IMR-90 (cell line): ENCODE measurements around the gene MYO1D. TPM values are rescaled to one million over a fixed set of nuclear protein-coding genes. Genes with fewer than 3 reads are reported as not detected.

Source experiments
- ATAC-seq: fragments of 200-7000 bp; cut with Tn5 transposase; 2 replicates; pipeline ENCODE4 v1.9.1; 2020; ENCODE audit warnings: low read depth, mild to moderate bottlenecking, moderate library complexity
- BruUV-seq: library from RNA; stranded (reverse); fragments of 400-500 nt; replicated peaks from 2 replicates; lab custom pipeline; 2021; lab: Mats Ljungman, UMichigan
- CTCF ChIA-PET: fragments of 300-600 bp; formaldehyde crosslinking; extraction: SDS; loops from one replicate; lab custom pipeline; 2021; ENCODE audit warnings: antibody characterized with exemption; lab: Yijun Ruan, JAX
- POLR2A ChIA-PET: fragments of 300-600 bp; sonication (Branson Sonifier 250); formaldehyde crosslinking; loops from one replicate; lab custom pipeline; 2022; ENCODE audit warnings: antibody characterized with exemption; ENCODE audit not compliant: unreplicated experiment; lab: Charles Lee
- DNase-seq: peaks from one replicate; pipeline ENCODE4 v3.0.0; 2013
- H2AFZ ChIP-seq: replicated peaks from 2 replicates; pipeline ENCODE3; 2013; ENCODE audit warnings: low read length, mild to moderate bottlenecking; ENCODE audit not compliant: poor library complexity
- H2AK5ac ChIP-seq: 2 replicates; pipeline ENCODE4 v1.6.1; 2013; ENCODE audit warnings: low read depth, low read length, inconsistent platforms
- H2AK9ac ChIP-seq: replicated peaks from 2 replicates; pipeline ENCODE3; 2013; ENCODE audit warnings: mild to moderate bottlenecking, low read depth, low read length, moderate library complexity; ENCODE audit not compliant: poor library complexity
- H2BK120ac ChIP-seq: 2 replicates; pipeline ENCODE4 v1.6.1; 2013; ENCODE audit warnings: low read depth, low read length, inconsistent platforms
- H2BK15ac ChIP-seq: 3 replicates; pipeline ENCODE4 v1.6.1; 2013; ENCODE audit warnings: low read depth, low read length, inconsistent platforms
- H2BK20ac ChIP-seq: 2 replicates; pipeline ENCODE4 v1.6.1; 2013; ENCODE audit warnings: low read depth, mild to moderate bottlenecking, inconsistent platforms, low read length, moderate library complexity
- H2BK5ac ChIP-seq: 2 replicates; pipeline ENCODE4 v1.6.1; 2013; ENCODE audit warnings: mild to moderate bottlenecking, low read depth, low read length, inconsistent platforms; ENCODE audit not compliant: poor library complexity, severe bottlenecking
- H3K14ac ChIP-seq: replicated peaks from 2 replicates; pipeline ENCODE4 v1.6.1; 2013; ENCODE audit warnings: low read depth, low read length, inconsistent platforms
- H3K18ac ChIP-seq: 2 replicates; pipeline ENCODE4 v1.6.1; 2013; ENCODE audit warnings: low read depth, low read length, control low read depth
- H3K23ac ChIP-seq: 2 replicates; pipeline ENCODE4 v1.6.1; 2013; ENCODE audit warnings: low read depth, low read length, inconsistent platforms
- H3K27ac ChIP-seq: 2 replicates; pipeline ENCODE4 v1.5.1; 2013; ENCODE audit warnings: mild to moderate bottlenecking, control low read depth, low read length; ENCODE audit not compliant: insufficient read depth
- H3K27me3 ChIP-seq: 2 replicates; pipeline ENCODE4 v1.6.1; 2013; ENCODE audit warnings: low read length; ENCODE audit not compliant: control insufficient read depth, insufficient read depth
- H3K36me3 ChIP-seq: 2 replicates; pipeline ENCODE4 v1.6.1; 2013; ENCODE audit warnings: low read length, mixed read lengths; ENCODE audit not compliant: control insufficient read depth, insufficient read depth
- H3K4ac ChIP-seq: 2 replicates; pipeline ENCODE4 v1.6.1; 2013; ENCODE audit warnings: low read depth, low read length, inconsistent platforms
- H3K4me1 ChIP-seq: 2 replicates; pipeline ENCODE4 v1.6.1; 2013; ENCODE audit warnings: low read length, mixed read lengths; ENCODE audit not compliant: control insufficient read depth, insufficient read depth
- H3K4me2 ChIP-seq: 2 replicates; pipeline ENCODE4 v1.6.1; 2013; ENCODE audit warnings: low read depth, mild to moderate bottlenecking, control low read depth, low read length, moderate library complexity
- H3K4me3 ChIP-seq: 2 replicates; pipeline ENCODE4 v1.5.1; 2013; ENCODE audit warnings: low read depth, mild to moderate bottlenecking, control low read depth, low read length, moderate library complexity; ENCODE audit not compliant: insufficient read depth
- H3K56ac ChIP-seq: 2 replicates; pipeline ENCODE4 v1.6.1; 2013; ENCODE audit warnings: low read length, inconsistent platforms; ENCODE audit not compliant: insufficient read depth; ENCODE audit errors: extremely low read depth
- H3K79me1 ChIP-seq, 2 experiments: 2 replicates each; pipeline ENCODE4 v1.6.1; 2013; ENCODE audit warnings: low read length in 2 of 2, inconsistent platforms in 1 of 2, low read depth in 1 of 2
- H3K9ac ChIP-seq: 2 replicates; pipeline ENCODE4 v1.6.1; 2013; ENCODE audit warnings: low read depth, low read length, control low read depth
- H3K9me1 ChIP-seq: 2 replicates; pipeline ENCODE4 v1.6.1; 2013; ENCODE audit warnings: low read length, inconsistent platforms; ENCODE audit not compliant: insufficient read depth
- H3K9me3 ChIP-seq: 2 replicates; pipeline ENCODE4 v1.6.1; 2013; ENCODE audit warnings: low read length; ENCODE audit not compliant: control insufficient read depth, insufficient read depth
- H4K20me1 ChIP-seq: 2 replicates; pipeline ENCODE4 v1.6.1; 2013; ENCODE audit warnings: low read length, inconsistent platforms; ENCODE audit not compliant: insufficient read depth
- H4K5ac ChIP-seq: 2 replicates; pipeline ENCODE4 v1.6.1; 2013; ENCODE audit warnings: mild to moderate bottlenecking, low read depth, low read length, control low read depth
- H4K8ac ChIP-seq, 2 experiments: 2 replicates each; pipeline ENCODE4 v1.6.1; 2013; ENCODE audit warnings: low read depth in 2 of 2, low read length in 2 of 2, control low read depth in 1 of 2, inconsistent platforms in 1 of 2
- H4K91ac ChIP-seq: 2 replicates; pipeline ENCODE4 v1.6.1; 2013; ENCODE audit warnings: low read depth, low read length, inconsistent platforms; ENCODE audit not compliant: insufficient read depth
- BHLHE40 ChIP-seq: fragments of 150-350 bp; IDR thresholded peaks from 2 replicates; pipeline ENCODE4 v1.6.1; 2016; ENCODE audit warnings: mild to moderate bottlenecking, low read depth, low read length
- CEBPB ChIP-seq: IDR thresholded peaks from 2 replicates; pipeline ENCODE4 v1.6.1; 2012; ENCODE audit warnings: low read depth, low read length, improper control_type of control experiment
- CHD1 ChIP-seq: IDR thresholded peaks from 2 replicates; pipeline ENCODE4 v1.6.1; 2012; ENCODE audit warnings: low read depth, low read length, improper control_type of control experiment
- FOS ChIP-seq: fragments of 150-350 bp; IDR thresholded peaks from 2 replicates; pipeline ENCODE4 v1.6.1; 2016; ENCODE audit warnings: low read depth, low read length
- MAFK ChIP-seq: IDR thresholded peaks from 2 replicates; pipeline ENCODE4 v1.6.1; 2012; ENCODE audit warnings: low read depth, low read length, improper control_type of control experiment
- MAZ ChIP-seq: IDR thresholded peaks from 2 replicates; pipeline ENCODE4 v1.6.1; 2012; ENCODE audit warnings: low read depth, mild to moderate bottlenecking, low read length, improper control_type of control experiment, moderate library complexity, borderline replicate concordance
- MXI1 ChIP-seq: IDR thresholded peaks from 2 replicates; pipeline ENCODE4 v1.6.1; 2012; ENCODE audit warnings: low read depth, mild to moderate bottlenecking, low read length, moderate library complexity, borderline replicate concordance
- NFE2L2 ChIP-seq: fragments of 150-350 bp; IDR thresholded peaks from 2 replicates; pipeline ENCODE4 v1.6.1; 2016; ENCODE audit warnings: low read depth, mild to moderate bottlenecking, low read length
- POLR2A ChIP-seq: IDR thresholded peaks from 2 replicates; pipeline ENCODE4 v1.6.1; 2012; ENCODE audit warnings: mild to moderate bottlenecking, low read depth, low read length
- RAD21 ChIP-seq: IDR thresholded peaks from 2 replicates; pipeline ENCODE4 v1.6.1; 2012; ENCODE audit warnings: low read length, improper control_type of control experiment
- RCOR1 ChIP-seq: IDR thresholded peaks from 2 replicates; pipeline ENCODE4 v1.6.1; 2012; ENCODE audit warnings: mild to moderate bottlenecking, low read length, improper control_type of control experiment; ENCODE audit not compliant: insufficient replicate concordance
- RFX5 ChIP-seq: IDR thresholded peaks from 2 replicates; pipeline ENCODE4 v1.8.0; 2012; ENCODE audit warnings: low read depth, mild to moderate bottlenecking, low read length, moderate library complexity
- WGBS, 2 experiments: methylation state at CpG; one replicate each; pipeline versions ENCODE4 v1.1.5 to v1.1.7; 2013; ENCODE audit warnings: missing lambda C conversion rate in 2 of 2; ENCODE audit not compliant: insufficient read length in 1 of 2; ENCODE audit errors: extremely low coverage in 2 of 2; 5-methylcytosine and 5-hydroxymethylcytosine counted together
- dilution Hi-C: fragments of 300-500 bp; cut with HindIII; formaldehyde crosslinking; loops from one replicate; pipeline ENCODE4 v1.14.3; 2018; ENCODE audit warnings: low sequenced_read_pairs; ENCODE audit not compliant: unreplicated experiment
- in situ Hi-C: fragments of 300-500 bp; cut with MboI; formaldehyde crosslinking; loops from 3 replicates; pipeline ENCODE4 v1.14.3; 2019; ENCODE audit warnings: low sequenced_read_pairs, inconsistent platforms, mixed read lengths
- intact Hi-C: fragments of 100-400 bp; cut with micrococcal nuclease; formaldehyde crosslinking; loops from 2 replicates; pipeline ENCODE4 v1.10.0; 2022
- polyA plus RNA-seq, 3 experiments: library from polyadenylated mRNA; depleted of rRNA; stranded (reverse); fragments of >200 nt; gene quantifications; 2 replicates each; pipeline ENCODE4 v1.2.3, GENCODE V29; 2012; ENCODE audit warnings: low replicate concordance in 1 of 3
- total RNA-seq: library from RNA; depleted of rRNA; stranded (reverse); fragments of >200 nt; gene quantifications from 2 replicates; pipeline ENCODE4 v1.2.3, GENCODE V29; 2012
- TF ChIP-seq, protein P1 (sequence below): fragments of 150-350 bp; IDR thresholded peaks from 2 replicates; pipeline ENCODE4 v1.6.1; 2017; ENCODE audit warnings: mild to moderate bottlenecking, antibody characterized with exemption, low read length, low read depth
- TF ChIP-seq, protein P2 (sequence below): conservative IDR thresholded peaks from 2 replicates; pipeline ENCODE4 v1.5.1; 2012; ENCODE audit warnings: mild to moderate bottlenecking, low read depth, low read length, improper control_type of control experiment

The MYO1D gene
- total and polyA plus RNA-seq, 2 of the 4 experiments (the other 2 are of a cell fraction): 0.63 to 0.90 TPM

DNA sequence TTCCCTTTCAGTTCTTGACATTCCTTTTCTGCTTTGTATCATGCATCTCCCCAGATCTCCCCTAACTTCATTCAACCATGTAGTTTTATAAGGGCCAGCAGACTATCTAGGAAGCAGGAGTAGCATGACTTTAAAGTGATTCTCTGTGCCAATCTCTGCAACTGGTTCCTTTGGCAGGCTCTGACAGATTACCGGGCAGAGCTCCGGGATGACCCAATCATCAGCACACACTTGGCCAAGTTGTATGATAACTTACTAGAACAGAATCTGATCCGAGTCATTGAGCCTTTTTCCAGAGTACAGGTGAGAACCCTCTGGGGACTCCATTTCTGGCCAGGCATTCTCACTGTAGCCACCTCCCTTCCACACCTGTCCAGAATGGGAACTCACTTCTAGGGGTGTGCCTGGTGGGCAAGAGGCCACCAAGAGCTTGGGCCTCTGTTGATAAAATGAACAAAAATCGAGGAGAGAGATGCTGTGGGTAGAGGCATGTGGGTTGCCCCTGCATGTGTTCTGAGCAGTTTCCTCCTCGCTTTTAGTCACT is 397.8 kb downstream of the MYO1D start:
- H4K5ac ChIP-seq: no peak overlapping the region
- H2BK120ac ChIP-seq: no peak overlapping the region
- no peak overlapping the region for H3K27ac ChIP-seq
- H3K4ac ChIP-seq: no peak overlapping the region
- DNase-seq: no peak
- no peak overlapping the region for H3K23ac ChIP-seq
- H3K9ac ChIP-seq: no peak overlapping the region
- H3K79me1 ChIP-seq: 0 out of 4 replicates have a peak, but pooled peaks cover 0 to 4% of the 10 kb centered on the region in 2 experiments
- H3K4me2 ChIP-seq: no peak overlapping the region
- no peak overlapping the region for H4K91ac ChIP-seq
- no peaks in the 10 kb centered on the region for H3K9me3 ChIP-seq
- no TSS peak for BruUV-seq
- CTCF ChIA-PET: no interaction called here
- H2AK5ac ChIP-seq: no peak overlapping the region
- peaks cover 65% of the 10 kb centered on the region for H3K36me3 ChIP-seq
- no peak for ATAC-seq
- 100% methylated on average over 1 of the region's 5 CpGs; no CpG with 5 or more reads in 1 of the 2 experiments for WGBS, 2 experiments
- no peak overlapping the region for H3K4me3 ChIP-seq
- no peak overlapping the region for H3K18ac ChIP-seq
- no peak overlapping the region for H2AK9ac ChIP-seq
- intact Hi-C loops (no loop called here), in situ Hi-C loops (loop anchor here (25.0 kb wide), 1 partner anchor 283 kb away; no protein-coding TSS in a partner anchor), dilution Hi-C loops (no loop called here)
- no peaks in the 10 kb centered on the region for H4K20me1 ChIP-seq
- no peaks in the 10 kb centered on the region for H3K27me3 ChIP-seq
- H2BK15ac ChIP-seq: no peak overlapping the region
- H3K56ac ChIP-seq: no peak overlapping the region
- H4K8ac ChIP-seq: no peak overlapping the region
- no peak for TF ChIP-seq NFE2L2
- no peak for TF ChIP-seq BHLHE40
- no peak for TF ChIP-seq MAFK
- TF ChIP-seq CEBPB: no peak
- TF ChIP-seq, protein P1, sequence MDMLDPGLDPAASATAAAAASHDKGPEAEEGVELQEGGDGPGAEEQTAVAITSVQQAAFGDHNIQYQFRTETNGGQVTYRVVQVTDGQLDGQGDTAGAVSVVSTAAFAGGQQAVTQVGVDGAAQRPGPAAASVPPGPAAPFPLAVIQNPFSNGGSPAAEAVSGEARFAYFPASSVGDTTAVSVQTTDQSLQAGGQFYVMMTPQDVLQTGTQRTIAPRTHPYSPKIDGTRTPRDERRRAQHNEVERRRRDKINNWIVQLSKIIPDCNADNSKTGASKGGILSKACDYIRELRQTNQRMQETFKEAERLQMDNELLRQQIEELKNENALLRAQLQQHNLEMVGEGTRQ: no peak
- no peak for TF ChIP-seq RCOR1
- no peak for TF ChIP-seq MAZ
- TF ChIP-seq POLR2A: no peak
- TF ChIP-seq, protein P2, sequence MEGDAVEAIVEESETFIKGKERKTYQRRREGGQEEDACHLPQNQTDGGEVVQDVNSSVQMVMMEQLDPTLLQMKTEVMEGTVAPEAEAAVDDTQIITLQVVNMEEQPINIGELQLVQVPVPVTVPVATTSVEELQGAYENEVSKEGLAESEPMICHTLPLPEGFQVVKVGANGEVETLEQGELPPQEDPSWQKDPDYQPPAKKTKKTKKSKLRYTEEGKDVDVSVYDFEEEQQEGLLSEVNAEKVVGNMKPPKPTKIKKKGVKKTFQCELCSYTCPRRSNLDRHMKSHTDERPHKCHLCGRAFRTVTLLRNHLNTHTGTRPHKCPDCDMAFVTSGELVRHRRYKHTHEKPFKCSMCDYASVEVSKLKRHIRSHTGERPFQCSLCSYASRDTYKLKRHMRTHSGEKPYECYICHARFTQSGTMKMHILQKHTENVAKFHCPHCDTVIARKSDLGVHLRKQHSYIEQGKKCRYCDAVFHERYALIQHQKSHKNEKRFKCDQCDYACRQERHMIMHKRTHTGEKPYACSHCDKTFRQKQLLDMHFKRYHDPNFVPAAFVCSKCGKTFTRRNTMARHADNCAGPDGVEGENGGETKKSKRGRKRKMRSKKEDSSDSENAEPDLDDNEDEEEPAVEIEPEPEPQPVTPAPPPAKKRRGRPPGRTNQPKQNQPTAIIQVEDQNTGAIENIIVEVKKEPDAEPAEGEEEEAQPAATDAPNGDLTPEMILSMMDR: no peak
- TF ChIP-seq RAD21: no peak
- no peak for TF ChIP-seq RFX5
- no peak for TF ChIP-seq CHD1
- no peak for TF ChIP-seq MXI1
- no peak for TF ChIP-seq FOS
- no peaks in the 10 kb centered on the region for H3K9me1 ChIP-seq
- H2BK20ac ChIP-seq: no peak overlapping the region
- H3K4me1 ChIP-seq: peaks cover 1% of the 10 kb centered on the region; the same call in 1 of the 2 replicates
- POLR2A ChIA-PET: interaction anchor here (0.6 kb wide), 1 partner anchor 128 kb away, joined by 3 read pairs; no protein-coding TSS in a partner anchor
- H3K14ac ChIP-seq: no peak overlapping the region
- H2AFZ ChIP-seq: no peak overlapping the region
- no peak overlapping the region for H2BK5ac ChIP-seq
